SKM-1 treated with dmso at 0.1 percent for 144 hours (cell line): Measurements from ENCODE around the gene MKRN2OS.

Experiments
- DNase-seq: peaks from one replicate; lab custom pipeline; 2025; ENCODE audit not compliant: unreplicated experiment; lab: John Stamatoyannopoulos, UW

Gene MKRN2OS

GRCh38 chr3:12515631-12516030, 29.7 kb downstream of the MKRN2OS start:
- no peak for DNase-seq

DNA sequence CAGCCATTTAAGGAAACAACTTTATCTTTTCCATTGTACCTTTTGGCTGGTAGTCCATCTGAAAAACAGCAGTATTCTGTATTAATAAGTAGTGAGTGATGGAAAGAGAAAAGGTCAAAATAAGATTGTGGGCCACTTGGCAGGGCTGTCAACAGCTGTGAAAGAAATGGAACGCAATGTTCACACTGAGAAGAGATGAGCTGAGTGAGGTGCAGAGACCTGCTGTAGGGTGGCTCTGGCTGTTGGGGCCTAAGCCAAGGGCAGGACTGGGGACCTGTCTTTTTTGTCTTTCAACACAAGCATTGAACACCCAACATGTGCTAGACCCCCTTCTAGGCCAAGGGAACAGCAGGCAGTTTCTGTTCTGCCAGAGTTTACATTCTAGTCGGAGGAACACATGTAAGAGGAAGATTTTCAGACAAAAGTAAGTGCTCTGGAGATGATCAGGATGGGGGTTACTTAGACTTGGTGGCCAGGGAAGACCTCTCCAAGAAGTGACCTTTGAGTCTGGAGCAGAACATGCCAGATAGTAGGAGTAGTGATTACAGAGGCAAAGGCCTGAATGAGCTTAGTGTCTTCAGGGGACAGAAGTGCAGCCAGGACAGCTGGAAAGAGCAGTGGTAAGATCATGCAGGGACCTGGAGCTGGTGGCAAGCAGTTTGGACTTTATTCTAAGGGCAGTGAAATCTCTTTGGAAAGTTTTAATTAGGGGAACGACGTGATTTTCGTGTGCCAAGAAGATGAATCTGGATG, 31.4 kb downstream of the MKRN2OS start:
- DNase-seq = no peak

DNA sequence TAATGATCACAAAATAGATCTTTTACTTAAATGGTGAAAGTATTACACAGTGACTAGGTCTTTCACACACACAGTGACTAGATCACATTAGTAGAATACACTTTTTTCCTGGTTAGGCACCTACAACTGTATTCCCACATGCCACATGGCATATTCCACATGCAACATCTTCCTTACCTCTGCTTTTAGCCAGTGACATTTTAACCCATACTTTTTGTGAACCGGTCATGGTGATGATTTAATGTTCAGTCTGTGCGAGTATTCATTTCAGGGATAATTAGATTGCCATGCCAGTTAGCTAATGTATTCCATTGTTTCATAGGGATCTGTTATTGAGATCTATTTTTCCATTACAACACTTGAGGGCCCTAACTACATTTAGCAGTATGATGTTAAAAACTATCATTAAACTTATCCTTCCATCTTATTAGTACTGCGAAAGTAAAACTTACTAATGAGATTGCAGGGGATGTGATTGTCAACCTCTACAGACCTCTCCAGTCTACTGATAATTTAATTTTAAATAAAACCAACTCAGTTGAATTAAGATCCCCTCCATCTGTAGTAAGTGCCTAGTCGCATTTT, 32.7 kb downstream of the MKRN2OS start:
- no peak for DNase-seq

DNA sequence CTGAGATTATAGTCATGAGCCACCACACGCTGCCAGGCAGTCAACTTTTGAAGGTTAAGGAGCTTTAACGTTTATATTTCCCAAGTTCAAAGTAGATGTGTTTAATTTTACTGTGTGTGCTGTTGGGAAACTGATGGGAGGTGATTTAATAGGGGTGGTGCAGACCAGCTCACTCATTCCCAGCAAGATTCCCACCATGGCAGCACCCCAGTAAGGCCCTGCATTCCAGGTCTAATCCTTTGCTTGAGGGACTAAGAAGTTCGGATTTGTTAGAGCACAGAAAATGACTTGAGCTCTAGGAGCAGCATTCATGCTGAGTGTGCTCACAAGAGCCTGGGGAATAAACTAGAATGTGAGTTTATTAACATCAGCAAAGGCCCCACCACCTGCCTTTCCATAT, 35.8 kb downstream of the MKRN2OS start:
- no peak for DNase-seq

- no peak for DNase-seq
These were observed 37.0 kb downstream of the MKRN2OS start for GRCh38 chr3:12508291-12508700.

GRCh38 chr3:12507591-12508281, 37.6 kb downstream of the MKRN2OS start:
- no peak for DNase-seq

GRCh38 chr3:12506201-12506709, 39.0 kb downstream of the MKRN2OS start:
- no peak for DNase-seq

- DNase-seq = peak; percentile 79
These were observed 42.0 kb downstream of the MKRN2OS start for GRCh38 chr3:12503126-12503957.

GRCh38 chr3:12501360-12502020, 43.8 kb downstream of the MKRN2OS start:
- DNase-seq = no peak

DNA sequence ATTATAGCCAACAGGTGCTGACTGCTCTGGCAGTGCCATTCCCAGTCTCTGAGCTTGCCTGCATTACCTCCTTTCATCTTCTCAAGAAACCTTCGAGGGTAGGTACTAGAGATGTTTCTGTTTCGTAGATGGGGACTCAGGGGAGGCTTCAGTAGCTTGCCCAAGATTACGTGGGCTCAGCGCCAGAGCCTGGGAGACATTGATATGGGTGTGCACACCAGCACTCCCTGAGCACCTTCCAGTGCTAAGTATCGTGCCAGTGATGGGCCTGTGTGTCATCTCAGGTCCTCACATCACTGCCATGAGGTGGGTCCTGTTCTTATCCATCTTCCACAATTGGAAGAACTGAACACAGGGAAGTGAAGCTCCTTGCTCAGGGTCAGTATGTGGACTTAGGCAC, 45.8 kb downstream of the MKRN2OS start:
- DNase-seq = no peak

GRCh38 chr3:12496453-12496761, 48.9 kb downstream of the MKRN2OS start:
- DNase-seq = no peak

DNA sequence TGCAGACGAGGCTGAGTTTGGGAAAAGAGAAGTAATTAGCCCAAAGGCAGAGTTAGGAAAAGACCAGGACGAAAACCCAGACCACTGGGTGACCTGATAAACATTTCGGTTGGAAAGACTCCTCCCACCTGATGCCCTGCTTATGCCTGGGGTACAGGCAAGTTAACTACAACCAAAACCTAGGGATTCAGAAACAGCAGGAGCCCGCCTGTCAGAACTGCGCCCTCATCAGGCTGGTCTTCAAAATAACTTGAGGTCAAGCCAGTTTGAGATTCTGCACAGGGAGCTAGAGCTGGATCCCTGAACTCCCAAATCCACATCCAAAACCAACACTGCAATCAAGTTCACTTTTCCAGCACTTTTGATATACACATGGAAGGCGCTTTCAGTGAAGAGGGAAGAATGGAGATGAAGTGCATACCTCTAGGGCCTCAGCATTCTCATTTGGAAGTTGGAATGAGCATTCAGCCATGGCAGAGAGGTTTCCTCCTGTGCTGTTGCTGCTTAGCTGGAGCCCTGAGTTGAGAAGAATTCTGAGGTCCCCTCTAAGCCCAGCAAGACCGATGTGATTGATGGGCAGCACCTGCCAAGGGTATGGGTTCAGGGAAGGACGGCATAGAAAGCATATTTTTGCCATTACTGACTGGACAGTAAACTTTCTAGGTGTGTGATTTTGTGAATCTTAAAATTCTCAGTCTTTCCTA, 49.4 kb downstream of the MKRN2OS start:
- DNase-seq = no peak

DNA sequence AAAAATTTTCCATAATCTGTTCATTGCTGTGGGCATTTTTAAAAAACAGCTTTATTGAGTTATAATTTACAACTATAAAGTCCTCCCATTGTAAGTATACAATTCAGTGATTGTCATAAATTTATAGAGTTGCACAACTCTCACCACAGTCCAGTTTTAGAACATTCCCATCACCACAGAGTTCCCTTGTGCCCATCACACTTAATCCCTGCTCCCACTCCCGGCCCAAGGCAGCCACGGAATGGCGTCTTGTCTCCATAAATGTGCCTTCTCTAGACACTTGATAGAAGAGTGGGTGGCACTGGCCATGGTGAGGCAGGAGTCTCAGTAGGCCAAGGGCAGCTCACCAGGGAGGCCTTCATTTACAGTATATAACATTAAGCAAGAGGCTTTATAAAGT, 54.8 kb downstream of the MKRN2OS start:
- DNase-seq = no peak

- no peak for DNase-seq
These were observed 55.5 kb downstream of the MKRN2OS start for GRCh38 chr3:12489832-12490231.
